Mesothelial cell of epicardium (in vitro differentiated cells): ENCODE data around the gene NSUN6. TPM values are rescaled to one million over a fixed set of nuclear protein-coding genes. Genes with fewer than 3 reads are reported as not detected.
A peak's percentile ranks its signal among the peaks of the same experiment; 100 is the strongest.

Experiments
- DNase-seq, 2 experiments: peaks; one replicate each; pipeline ENCODE4 v3.0.0; 2021; ENCODE audit warnings: low spot score in 2 of 2; ENCODE audit not compliant: unreplicated experiment in 2 of 2
- H3K27ac Mint-ChIP-seq: 2 replicates; pipeline ENCODE4 v1.8.0; 2021; ENCODE audit warnings: mixed read lengths
- H3K27me3 Mint-ChIP-seq: 2 replicates; pipeline ENCODE4 v1.8.0; 2021; ENCODE audit warnings: low read depth, mixed read lengths
- H3K36me3 Mint-ChIP-seq: 2 replicates; pipeline ENCODE4 v1.8.0; 2021; ENCODE audit warnings: mixed read lengths
- H3K4me1 Mint-ChIP-seq: 2 replicates; pipeline ENCODE4 v1.8.0; 2021; ENCODE audit warnings: mixed read lengths
- H3K4me3 Mint-ChIP-seq: 2 replicates; pipeline ENCODE4 v1.8.0; 2021; ENCODE audit warnings: mild to moderate bottlenecking, moderate library complexity, mixed read lengths
- H3K9me3 Mint-ChIP-seq: 2 replicates; pipeline ENCODE4 v1.8.0; 2021; ENCODE audit warnings: mixed read lengths
- CTCF ChIP-seq: fragments of 200-600 bp; sonication (generic); IDR thresholded peaks from one replicate; pipeline ENCODE4 v1.5.0; 2021; ENCODE audit warnings: antibody characterized with exemption; ENCODE audit not compliant: unreplicated experiment
- total RNA-seq: library from RNA; stranded (reverse); gene quantifications from 3 replicates; pipeline ENCODE4 v1.2.1, GENCODE V29; 2021

Gene NSUN6
- total RNA-seq, 1 donor from 2014 or later: 22.2 TPM

- peaks cover 5% of the 10 kb centered on the region for H3K4me1 Mint-ChIP-seq
- H3K9me3 Mint-ChIP-seq: no peaks in the 10 kb centered on the region
- no peak for DNase-seq
- TF ChIP-seq CTCF: no peak
- peak overlapping the region; percentile 36 for H3K27ac Mint-ChIP-seq
- H3K36me3 Mint-ChIP-seq: no peaks in the 10 kb centered on the region
- no peaks in the 10 kb centered on the region for H3K27me3 Mint-ChIP-seq
- H3K4me3 Mint-ChIP-seq: no peak overlapping the region
Observed at GRCh38 chr10:18498998-18499397, 152.4 kb downstream of the NSUN6 start.

- DNase-seq: no peak
- Mint-ChIP-seq H3K27ac (no peak overlapping the region), H3K4me1 (peaks cover 5% of the 10 kb centered on the region), H3K4me3 (no peak overlapping the region), H3K9me3 (no peaks in the 10 kb centered on the region), H3K36me3 (no peaks in the 10 kb centered on the region), H3K27me3 (no peaks in the 10 kb centered on the region)
- no peak for TF ChIP-seq CTCF
Observed at GRCh38 chr10:18497806-18498369, 153.5 kb downstream of the NSUN6 start.

Other genes starting within 250 kb of the NSUN6 start
- gene ARL5B, start 7.8 kb upstream of the NSUN6 start, total RNA-seq: 44.9 to 46.6 TPM (median 45.3 TPM) in 3 replicates